ENCODE results near the gene EPHB4.

Gene EPHB4

DNA sequence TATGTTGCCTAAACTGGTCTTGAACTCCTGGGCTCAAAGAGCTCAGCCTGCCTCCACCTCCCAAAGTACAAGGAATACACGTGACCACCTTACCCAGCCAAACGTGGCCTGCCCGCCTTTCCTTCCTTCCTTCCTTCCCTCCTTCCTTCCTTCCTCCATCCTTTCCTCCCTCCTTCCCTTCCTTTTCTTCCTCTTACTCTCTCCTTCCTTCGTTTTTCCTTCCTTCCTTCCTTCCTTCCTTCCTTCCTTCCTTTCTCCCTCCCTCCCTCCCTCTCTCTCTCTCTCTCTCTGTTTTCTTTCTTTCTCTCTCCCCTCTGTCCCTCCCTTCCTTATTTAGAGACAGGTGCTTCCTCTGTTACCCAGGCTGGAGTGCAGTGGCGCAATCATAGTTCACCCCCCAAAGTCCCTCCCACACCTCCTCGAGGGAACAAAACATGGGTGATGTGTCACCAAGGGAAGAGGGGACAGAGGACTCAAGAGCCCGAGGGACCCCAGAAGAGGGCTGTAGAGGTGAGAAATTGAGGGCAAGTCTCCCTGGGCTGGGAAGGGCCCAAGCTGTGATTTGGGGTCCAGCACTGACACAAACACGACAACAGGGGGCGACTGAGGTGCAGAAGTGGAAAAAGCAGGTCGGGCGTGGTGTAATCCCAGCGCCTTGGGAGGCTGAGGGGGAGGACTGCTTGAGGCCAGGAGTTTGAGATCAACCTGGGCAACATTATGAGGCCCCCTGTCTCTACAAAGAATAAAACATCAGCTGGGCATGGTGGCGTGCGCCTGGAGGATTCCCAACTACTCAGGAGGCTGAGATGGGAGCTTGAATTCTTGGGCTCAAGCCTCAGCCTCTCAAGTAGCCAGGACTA lies 28.1 kb downstream of the EPHB4 start:
- H3K4me3 ChIP-seq (ENCODE audit: low read length), result no peak overlapping the region
- H3K9ac ChIP-seq (ENCODE audit: low read length), result no peak overlapping the region
- no peaks in the 10 kb centered on the region for H3K9me3 ChIP-seq (ENCODE audit: control insufficient read depth, low read length)
- H3K27me3 ChIP-seq (replicated peaks; ENCODE audit: control insufficient read depth, insufficient read depth, low read length), result peaks cover 10% of the 10 kb centered on the region
- peak; percentile 64 for DNase-seq (ENCODE audit: low read depth)
- peaks cover 7% of the 10 kb centered on the region for H3K4me1 ChIP-seq (ENCODE audit: control insufficient read depth, insufficient read depth, low read length)
- no peaks in the 10 kb centered on the region for H3K36me3 ChIP-seq (ENCODE audit: control insufficient read depth, insufficient read depth, low read length, severe bottlenecking)

DNA sequence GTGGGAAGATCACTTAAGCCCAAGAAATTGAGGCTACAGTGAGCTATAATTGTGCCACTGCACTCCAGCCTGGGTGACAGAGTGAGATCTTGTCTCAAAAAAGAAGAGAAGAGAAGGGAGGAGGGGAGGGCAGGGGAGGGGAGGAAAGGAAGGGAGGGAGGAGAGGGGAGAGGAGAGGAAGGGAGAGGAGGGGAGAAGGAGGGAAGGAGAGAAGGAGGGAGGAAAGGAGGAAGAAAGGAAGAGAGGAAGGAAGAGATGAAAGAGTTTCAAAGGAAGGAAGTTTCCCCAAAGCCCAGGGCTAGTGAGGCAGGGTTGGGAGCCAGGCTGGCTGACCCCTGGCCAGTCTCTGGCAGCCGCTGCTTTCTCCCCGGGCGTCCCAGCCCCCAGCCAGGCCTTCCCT lies 32.6 kb downstream of the EPHB4 start:
- Histone ChIP-seq H3K9me3 (ENCODE audit: control insufficient read depth, low read length) (no peaks in the 10 kb centered on the region), H3K9ac (ENCODE audit: low read length) (no peak overlapping the region), H3K4me1 (ENCODE audit: control insufficient read depth, insufficient read depth, low read length) (no peaks in the 10 kb centered on the region), H3K27me3 (replicated peaks; ENCODE audit: control insufficient read depth, insufficient read depth, low read length) (peaks cover 25% of the 10 kb centered on the region), H3K4me3 (ENCODE audit: low read length) (no peak overlapping the region), H3K36me3 (ENCODE audit: control insufficient read depth, insufficient read depth, low read length, severe bottlenecking) (no peaks in the 10 kb centered on the region)
- DNase-seq (ENCODE audit: low read depth), result no peak

DNA sequence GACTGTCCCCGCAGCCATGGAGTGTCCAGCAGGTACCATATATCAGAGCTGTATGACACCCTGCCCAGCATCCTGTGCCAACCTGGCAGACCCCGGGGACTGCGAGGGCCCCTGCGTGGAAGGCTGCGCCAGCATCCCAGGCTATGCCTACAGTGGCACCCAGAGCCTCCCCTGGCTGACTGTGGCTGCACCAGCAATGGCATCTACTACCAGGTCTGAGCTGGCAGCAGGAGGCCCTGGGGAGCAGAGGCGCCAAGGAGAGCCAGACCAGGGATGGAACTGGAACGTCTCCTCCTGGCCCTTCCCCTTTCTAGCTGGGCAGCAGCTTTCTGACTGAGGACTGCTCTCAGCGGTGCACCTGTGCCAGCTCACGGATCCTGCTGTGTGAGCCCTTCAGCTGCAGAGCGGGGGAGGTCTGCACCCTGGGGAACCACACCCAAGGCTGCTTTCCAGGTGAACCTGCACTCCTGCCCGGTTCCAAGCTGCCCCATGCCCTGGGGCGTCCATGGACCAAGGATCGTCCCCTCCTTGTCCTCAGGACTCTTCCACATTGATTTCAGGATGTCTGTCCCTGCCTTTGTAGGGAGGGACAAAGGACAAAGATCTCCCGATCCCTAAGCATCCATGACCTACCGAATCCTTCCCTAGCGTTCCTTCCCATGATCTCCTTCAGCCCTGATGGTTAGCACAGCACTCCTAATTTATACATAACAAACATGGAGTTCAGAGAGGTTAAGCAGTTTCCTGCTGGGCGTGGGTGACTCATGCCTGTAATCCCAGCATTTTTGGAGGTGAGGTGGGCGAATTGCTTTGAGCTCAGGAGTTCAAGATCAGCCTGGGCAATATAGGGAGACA lies 33.3 kb downstream of the EPHB4 start:
- Histone ChIP-seq H3K4me3 (ENCODE audit: low read length) (no peak overlapping the region), H3K36me3 (ENCODE audit: control insufficient read depth, insufficient read depth, low read length, severe bottlenecking) (no peaks in the 10 kb centered on the region), H3K4me1 (ENCODE audit: control insufficient read depth, insufficient read depth, low read length) (no peaks in the 10 kb centered on the region)

DNA sequence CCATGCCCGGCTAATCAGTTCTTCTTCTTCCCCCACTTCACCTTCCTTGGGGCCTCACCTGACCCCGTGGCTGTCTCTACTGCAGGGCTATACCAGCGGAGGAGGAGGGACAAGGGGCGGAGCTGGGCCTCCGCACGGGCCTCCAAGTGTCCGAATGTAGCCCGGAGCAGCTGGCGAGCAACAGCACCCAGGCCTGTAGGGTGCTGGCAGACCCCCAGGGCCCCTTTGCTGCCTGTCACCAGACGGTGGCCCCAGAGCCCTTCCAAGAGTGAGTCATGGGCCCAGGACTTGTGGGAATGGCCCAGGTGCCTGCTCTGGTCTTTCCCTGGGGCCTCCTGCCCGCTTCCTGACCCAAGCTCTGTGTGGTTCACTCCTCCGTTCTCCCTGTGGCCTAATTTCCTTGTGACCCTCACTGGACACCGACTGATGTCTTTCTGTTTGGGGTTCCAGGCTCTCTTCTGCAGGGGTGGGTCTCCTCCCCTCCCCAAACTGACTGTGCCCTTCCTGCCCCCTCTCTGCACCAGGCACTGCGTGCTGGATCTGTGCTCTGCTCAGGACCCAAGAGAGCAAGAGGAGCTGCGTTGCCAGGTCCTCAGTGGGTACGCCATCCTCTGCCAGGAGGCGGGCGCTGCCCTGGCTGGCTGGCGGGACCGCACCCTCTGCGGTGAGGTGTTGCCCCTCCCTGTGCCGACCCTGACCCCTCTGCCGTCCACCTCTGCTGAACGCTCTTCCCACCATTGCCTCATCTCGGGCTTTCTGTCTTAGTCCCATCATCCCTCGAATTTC lies 35.2 kb downstream of the EPHB4 start:
- peaks cover 23% of the 10 kb centered on the region for H3K27me3 ChIP-seq (replicated peaks; ENCODE audit: control insufficient read depth, insufficient read depth, low read length)
- no peak overlapping the region for H3K4me3 ChIP-seq (ENCODE audit: low read length)
- no peaks in the 10 kb centered on the region for H3K9me3 ChIP-seq (ENCODE audit: control insufficient read depth, low read length)
- no peaks in the 10 kb centered on the region for H3K4me1 ChIP-seq (ENCODE audit: control insufficient read depth, insufficient read depth, low read length)
- H3K9ac ChIP-seq (ENCODE audit: low read length), result no peak overlapping the region
- DNase-seq (ENCODE audit: low read depth), result no peak
- H3K36me3 ChIP-seq (ENCODE audit: control insufficient read depth, insufficient read depth, low read length, severe bottlenecking), result no peaks in the 10 kb centered on the region

More for the DNA sequence above, 33.3 kb downstream of the EPHB4 start:
- no peaks in the 10 kb centered on the region for H3K9me3 ChIP-seq (ENCODE audit: control insufficient read depth, low read length)
- H3K9ac ChIP-seq (ENCODE audit: low read length), result no peak overlapping the region
- peaks cover 25% of the 10 kb centered on the region for H3K27me3 ChIP-seq (replicated peaks; ENCODE audit: control insufficient read depth, insufficient read depth, low read length)
- DNase-seq (ENCODE audit: low read depth), result peak; percentile 18

DNA sequence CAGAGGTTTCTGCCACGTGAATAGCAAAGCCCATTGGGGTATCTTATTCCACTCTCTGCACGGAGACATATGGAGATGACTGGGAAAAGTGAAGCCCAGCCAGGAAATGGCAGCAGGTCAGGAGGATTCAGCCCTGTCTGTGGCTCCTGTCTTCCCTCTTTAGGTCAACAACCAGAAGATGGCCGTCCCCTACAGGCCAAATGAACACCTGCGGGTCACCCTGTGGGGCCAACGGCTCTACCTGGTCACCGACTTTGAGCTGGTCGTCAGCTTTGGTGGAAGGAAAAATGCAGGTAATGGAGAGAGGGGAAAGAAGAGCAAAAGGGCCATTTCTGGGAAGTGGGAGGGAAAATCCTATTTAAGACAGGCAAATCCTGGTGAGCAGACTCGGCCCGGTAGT lies 38.3 kb downstream of the EPHB4 start:
- Histone ChIP-seq H3K9ac (ENCODE audit: low read length) (no peak overlapping the region), H3K36me3 (ENCODE audit: control insufficient read depth, insufficient read depth, low read length, severe bottlenecking) (no peaks in the 10 kb centered on the region), H3K27me3 (replicated peaks; ENCODE audit: control insufficient read depth, insufficient read depth, low read length) (peaks cover 24% of the 10 kb centered on the region), H3K4me3 (ENCODE audit: low read length) (no peak overlapping the region), H3K4me1 (ENCODE audit: control insufficient read depth, insufficient read depth, low read length) (no peaks in the 10 kb centered on the region), H3K9me3 (ENCODE audit: control insufficient read depth, low read length) (no peaks in the 10 kb centered on the region)
- DNase-seq (ENCODE audit: low read depth), result no peak

DNA sequence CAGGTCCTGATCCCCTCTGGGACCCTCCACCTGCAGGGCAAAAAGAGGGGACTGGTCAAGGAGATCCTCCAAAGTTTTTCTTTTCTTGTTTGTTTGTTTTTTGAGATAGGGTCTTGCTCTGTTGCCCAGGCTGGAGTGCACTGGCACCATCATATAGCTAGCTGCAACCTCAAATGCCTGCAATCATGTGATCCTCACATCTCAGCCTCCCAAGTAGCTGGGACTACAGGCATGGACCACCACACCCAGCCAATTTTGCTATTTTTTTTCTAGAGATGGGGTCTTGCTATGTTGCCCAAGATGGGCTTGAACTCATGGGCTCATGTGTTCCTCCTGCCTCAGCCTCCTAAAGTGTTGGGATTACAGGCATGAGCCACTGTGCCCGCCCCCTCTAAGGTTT lies 41.0 kb downstream of the EPHB4 start:
- H3K4me1 ChIP-seq (ENCODE audit: control insufficient read depth, insufficient read depth, low read length), result no peaks in the 10 kb centered on the region
- H3K4me3 ChIP-seq (ENCODE audit: low read length), result no peak overlapping the region
- no peaks in the 10 kb centered on the region for H3K36me3 ChIP-seq (ENCODE audit: control insufficient read depth, insufficient read depth, low read length, severe bottlenecking)
- peaks cover 2% of the 10 kb centered on the region for H3K9me3 ChIP-seq (ENCODE audit: control insufficient read depth, low read length)
- H3K9ac ChIP-seq (ENCODE audit: low read length), result no peak overlapping the region
- no peak for DNase-seq (ENCODE audit: low read depth)
- H3K27me3 ChIP-seq (replicated peaks; ENCODE audit: control insufficient read depth, insufficient read depth, low read length), result peaks cover 11% of the 10 kb centered on the region

DNA sequence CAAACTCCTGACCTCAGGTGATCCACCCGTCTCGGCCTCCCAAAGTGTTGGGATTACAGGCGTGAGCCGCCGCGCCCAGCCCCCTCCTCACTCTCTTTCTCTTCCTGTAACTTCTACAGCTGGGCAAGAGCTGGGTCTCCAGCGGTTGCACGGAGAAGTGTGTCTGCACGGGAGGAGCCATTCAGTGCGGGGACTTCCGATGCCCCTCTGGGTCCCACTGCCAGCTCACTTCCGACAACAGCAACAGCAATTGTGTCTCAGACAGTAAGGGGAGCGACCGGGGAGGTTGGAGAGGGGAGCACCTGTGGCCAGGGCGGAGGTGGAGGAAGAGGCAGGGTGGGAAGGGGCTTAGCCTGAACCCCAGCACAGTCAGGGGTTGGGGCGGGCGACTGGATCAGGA lies 41.4 kb downstream of the EPHB4 start:
- no peaks in the 10 kb centered on the region for H3K36me3 ChIP-seq (ENCODE audit: control insufficient read depth, insufficient read depth, low read length, severe bottlenecking)
- H3K9ac ChIP-seq (ENCODE audit: low read length), result no peak overlapping the region
- no peaks in the 10 kb centered on the region for H3K4me1 ChIP-seq (ENCODE audit: control insufficient read depth, insufficient read depth, low read length)
- peaks cover 2% of the 10 kb centered on the region for H3K9me3 ChIP-seq (ENCODE audit: control insufficient read depth, low read length)
- no peak for DNase-seq (ENCODE audit: low read depth)
- no peak overlapping the region for H3K4me3 ChIP-seq (ENCODE audit: low read length)
- peaks cover 11% of the 10 kb centered on the region for H3K27me3 ChIP-seq (replicated peaks; ENCODE audit: control insufficient read depth, insufficient read depth, low read length)

DNA sequence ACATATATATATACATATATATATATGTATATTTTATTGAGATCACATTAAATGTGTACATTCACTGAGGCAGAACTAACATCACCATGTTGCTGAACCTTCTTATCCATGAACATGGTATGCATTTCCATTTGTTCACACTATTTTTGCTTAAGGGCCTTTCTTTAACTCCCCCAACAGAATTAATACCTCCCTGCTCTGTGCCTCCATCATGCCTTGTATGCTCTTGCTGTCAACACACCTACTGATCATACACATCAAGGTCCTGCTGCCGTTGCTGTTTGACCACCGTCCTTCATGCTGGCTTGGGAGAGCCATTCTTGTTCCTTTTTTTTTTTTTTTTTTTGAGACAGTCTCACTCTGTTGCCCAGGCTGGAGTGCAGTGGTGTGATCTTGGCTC lies 43.5 kb downstream of the EPHB4 start:
- DNase-seq (ENCODE audit: low read depth), result no peak
- Histone ChIP-seq H3K9ac (ENCODE audit: low read length) (no peak overlapping the region), H3K4me3 (ENCODE audit: low read length) (no peak overlapping the region), H3K36me3 (ENCODE audit: control insufficient read depth, insufficient read depth, low read length, severe bottlenecking) (no peaks in the 10 kb centered on the region), H3K27me3 (replicated peaks; ENCODE audit: control insufficient read depth, insufficient read depth, low read length) (peaks cover 19% of the 10 kb centered on the region), H3K9me3 (ENCODE audit: control insufficient read depth, low read length) (peaks cover 2% of the 10 kb centered on the region), H3K4me1 (ENCODE audit: control insufficient read depth, insufficient read depth, low read length) (no peaks in the 10 kb centered on the region)

DNA sequence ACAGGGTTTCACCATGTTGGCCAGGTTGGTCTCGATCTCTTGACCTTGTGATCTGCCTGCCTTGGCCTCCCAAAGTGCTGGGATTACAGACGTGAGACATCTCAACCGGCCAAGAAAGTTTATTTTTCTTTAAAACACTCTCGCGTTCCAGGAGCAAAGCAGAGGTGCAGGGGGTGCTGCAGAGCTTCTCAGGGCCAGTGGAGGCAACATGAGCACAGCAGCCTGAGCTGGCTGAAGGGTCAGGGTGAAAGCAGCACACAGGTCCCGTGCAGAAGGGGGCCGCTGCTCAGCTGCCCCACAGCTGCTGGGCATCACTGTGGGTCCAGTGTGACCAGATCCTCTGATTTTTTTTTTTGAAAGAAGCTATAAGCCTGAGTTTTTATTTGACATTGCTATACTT lies 46.1 kb downstream of the EPHB4 start:
- peaks cover 25% of the 10 kb centered on the region for H3K27me3 ChIP-seq (replicated peaks; ENCODE audit: control insufficient read depth, insufficient read depth, low read length)
- H3K9ac ChIP-seq (ENCODE audit: low read length), result no peak overlapping the region
- H3K4me3 ChIP-seq (ENCODE audit: low read length), result no peak overlapping the region
- peaks cover 2% of the 10 kb centered on the region for H3K9me3 ChIP-seq (ENCODE audit: control insufficient read depth, low read length)
- H3K4me1 ChIP-seq (ENCODE audit: control insufficient read depth, insufficient read depth, low read length), result no peaks in the 10 kb centered on the region
- no peaks in the 10 kb centered on the region for H3K36me3 ChIP-seq (ENCODE audit: control insufficient read depth, insufficient read depth, low read length, severe bottlenecking)
- no peak for DNase-seq (ENCODE audit: low read depth)

DNA sequence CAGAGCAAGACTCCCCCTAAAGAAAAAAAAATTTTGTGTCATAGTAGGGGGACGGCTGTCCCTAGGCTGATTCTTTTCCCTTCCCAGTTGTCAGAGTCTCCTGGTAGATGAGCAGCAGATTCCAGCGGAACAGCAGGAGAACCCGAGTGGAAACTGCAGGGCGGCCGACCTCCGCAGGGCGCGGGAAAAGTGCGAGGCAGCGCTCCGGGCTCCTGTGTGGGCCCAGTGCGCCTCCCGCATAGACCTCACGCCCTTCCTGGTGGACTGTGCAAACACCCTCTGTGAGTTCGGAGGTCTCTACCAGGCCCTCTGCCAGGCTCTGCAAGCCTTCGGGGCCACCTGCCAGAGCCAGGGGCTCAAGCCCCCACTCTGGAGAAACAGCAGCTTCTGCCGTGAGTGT lies 48.0 kb downstream of the EPHB4 start:
- no peak for DNase-seq (ENCODE audit: low read depth)
- Histone ChIP-seq H3K4me1 (ENCODE audit: control insufficient read depth, insufficient read depth, low read length) (no peaks in the 10 kb centered on the region), H3K9ac (ENCODE audit: low read length) (no peak overlapping the region), H3K4me3 (ENCODE audit: low read length) (no peak overlapping the region), H3K36me3 (ENCODE audit: control insufficient read depth, insufficient read depth, low read length, severe bottlenecking) (no peaks in the 10 kb centered on the region), H3K9me3 (ENCODE audit: control insufficient read depth, low read length) (peaks cover 2% of the 10 kb centered on the region), H3K27me3 (replicated peaks; ENCODE audit: control insufficient read depth, insufficient read depth, low read length) (peaks cover 29% of the 10 kb centered on the region)

All from adipocyte (in vitro differentiated cells).